Vagina (tissue), 2 donors: ENCODE data around the gene WFDC8. TPM values are rescaled to one million over a fixed set of nuclear protein-coding genes. Genes with fewer than 3 reads are reported as not detected.
A peak's percentile ranks its signal among the peaks of the same experiment; 100 is the strongest.

Source experiments
- DNase-seq, 2 donors: peaks; one replicate each; pipeline ENCODE4 v3.0.0-alpha.2; 2017; ENCODE audit errors: extremely low spot score in 2 of 2
- H3K27ac ChIP-seq: fragments of 200-600 bp; sonication (generic); one replicate; pipeline ENCODE4 v1.5.1; 2019
- H3K27me3 ChIP-seq: fragments of 200-600 bp; sonication (generic); one replicate; pipeline ENCODE4 v1.5.1; 2019
- H3K36me3 ChIP-seq, 2 donors: fragments of 200-600 bp; sonication (generic); one replicate each; pipeline ENCODE4 v1.5.1; 2017 to 2019
- H3K4me1 ChIP-seq: fragments of 200-600 bp; sonication (generic); one replicate; pipeline ENCODE4 v1.5.1; 2019
- H3K4me3 ChIP-seq, 2 donors: fragments of 200-600 bp; sonication (generic); 1 replicate in 1 of 2; 2 replicates in 1 of 2; pipeline ENCODE4 v1.5.1; 2016 to 2019
- H3K9me3 ChIP-seq: fragments of 200-600 bp; sonication (generic); one replicate; pipeline ENCODE4 v1.5.1; 2019
- POLR2A ChIP-seq, 2 donors: fragments of 450-650 bp; IDR thresholded peaks; one replicate each; pipeline ENCODE4 v1.6.1; 2017; ENCODE audit warnings: antibody characterized with exemption in 2 of 2, mild to moderate bottlenecking in 2 of 2, moderate library complexity in 2 of 2
- POLR2AphosphoS5 ChIP-seq, 2 donors: sonication (generic); formaldehyde crosslinking; IDR thresholded peaks; one replicate each; pipeline ENCODE4 v1.9.0; 2017; ENCODE audit warnings: antibody characterized with exemption in 2 of 2, mild to moderate bottlenecking in 2 of 2, low read depth in 1 of 2; ENCODE audit not compliant: insufficient read depth in 1 of 2
- intact Hi-C: fragments of 100-400 bp; cut with DNase I; formaldehyde crosslinking; loops from one replicate; pipeline ENCODE4 v1.15.1; 2023
- total RNA-seq: library from RNA; depleted of rRNA; stranded (reverse); fragments of >200 nt; gene quantifications from one replicate; pipeline ENCODE4 v1.2.3, GENCODE V29; 2016
- TF ChIP-seq, protein P1 (sequence below), 3 experiments: fragments of 450-650 bp in 2 of 3; fragments of 200-600 bp in 1 of 3; sonication (generic) in 1 of 3; IDR thresholded peaks; one replicate each; pipeline ENCODE4 v1.5.1; 2017 to 2019; ENCODE audit warnings: antibody characterized with exemption in 3 of 3, mild to moderate bottlenecking in 2 of 3, moderate library complexity in 2 of 3

Gene WFDC8
- total RNA-seq, 1 donor from 2014 or later, result not detected

- peak in 1 of 2 donors; percentile 16 for DNase-seq
- H3K36me3 ChIP-seq, result no peaks in the 10 kb centered on the region
- no peaks in the 10 kb centered on the region for H3K27me3 ChIP-seq
- TF ChIP-seq POLR2A (IDR thresholded peaks at IDR 0.05), result no peak
- TF ChIP-seq, protein P1, sequence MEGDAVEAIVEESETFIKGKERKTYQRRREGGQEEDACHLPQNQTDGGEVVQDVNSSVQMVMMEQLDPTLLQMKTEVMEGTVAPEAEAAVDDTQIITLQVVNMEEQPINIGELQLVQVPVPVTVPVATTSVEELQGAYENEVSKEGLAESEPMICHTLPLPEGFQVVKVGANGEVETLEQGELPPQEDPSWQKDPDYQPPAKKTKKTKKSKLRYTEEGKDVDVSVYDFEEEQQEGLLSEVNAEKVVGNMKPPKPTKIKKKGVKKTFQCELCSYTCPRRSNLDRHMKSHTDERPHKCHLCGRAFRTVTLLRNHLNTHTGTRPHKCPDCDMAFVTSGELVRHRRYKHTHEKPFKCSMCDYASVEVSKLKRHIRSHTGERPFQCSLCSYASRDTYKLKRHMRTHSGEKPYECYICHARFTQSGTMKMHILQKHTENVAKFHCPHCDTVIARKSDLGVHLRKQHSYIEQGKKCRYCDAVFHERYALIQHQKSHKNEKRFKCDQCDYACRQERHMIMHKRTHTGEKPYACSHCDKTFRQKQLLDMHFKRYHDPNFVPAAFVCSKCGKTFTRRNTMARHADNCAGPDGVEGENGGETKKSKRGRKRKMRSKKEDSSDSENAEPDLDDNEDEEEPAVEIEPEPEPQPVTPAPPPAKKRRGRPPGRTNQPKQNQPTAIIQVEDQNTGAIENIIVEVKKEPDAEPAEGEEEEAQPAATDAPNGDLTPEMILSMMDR (IDR thresholded peaks at IDR 0.05), result no peak
- TF ChIP-seq POLR2AphosphoS5 (IDR thresholded peaks at IDR 0.05; ENCODE audit: insufficient read depth in 1 of 2, low read depth in 1 of 2), result no peak
- no peaks in the 10 kb centered on the region for H3K9me3 ChIP-seq
- peaks cover 5% of the 10 kb centered on the region for H3K4me1 ChIP-seq
- intact Hi-C loops, result no loop called here
- no peak within 1 kb of the TSS for H3K27ac ChIP-seq
- no peak within 1 kb of the TSS for H3K4me3 ChIP-seq
Measured at GRCh38 chr20:45515147-45515913, 63.8 kb downstream of the WFDC8 start, which contains the start of gene SPINT3. TSS of gene SPINT3 (minus strand) at chr20:45515622. CDS start at chr20:45515608, 14 bp downstream.

DNA sequence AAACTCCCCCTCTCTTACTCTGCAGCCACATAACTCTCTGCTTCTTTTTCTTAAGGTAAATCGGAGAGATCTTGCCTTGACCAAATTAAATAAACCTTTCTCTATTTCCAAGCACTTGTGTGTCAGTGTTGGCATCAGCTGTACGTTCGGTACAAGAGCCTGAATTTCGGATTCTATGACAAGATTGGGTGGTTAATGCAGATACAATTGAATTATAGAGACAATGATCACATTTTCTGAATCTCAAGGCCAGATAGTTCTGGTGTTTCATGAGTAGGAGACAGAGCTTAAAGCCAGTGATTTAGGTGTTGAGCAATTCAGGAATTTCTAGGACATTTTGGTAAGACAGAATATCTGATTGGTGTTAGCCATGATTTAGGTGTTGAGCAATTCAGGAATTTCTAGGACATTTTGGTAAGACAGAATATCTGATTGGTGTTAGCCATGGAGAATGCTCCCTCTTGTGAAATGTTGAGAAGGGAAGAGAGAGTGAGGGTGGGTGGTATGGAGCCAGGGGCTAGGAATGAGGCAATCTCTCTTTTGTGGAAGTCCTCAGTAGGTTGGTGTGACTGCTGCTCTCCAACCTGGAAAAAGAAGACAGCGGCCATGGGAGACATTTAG, 68.7 kb downstream of the WFDC8 start:
- intact Hi-C loops, result no loop called here

GRCh38 chr20:45509091-45509490, 70.0 kb downstream of the WFDC8 start:
- Histone ChIP-seq H3K4me1 (no peaks in the 10 kb centered on the region), H3K27ac (no peak overlapping the region), H3K27me3 (no peaks in the 10 kb centered on the region), H3K9me3 (no peaks in the 10 kb centered on the region), H3K36me3 (no peaks in the 10 kb centered on the region), H3K4me3 (no peak overlapping the region)
- DNase-seq, result no peak
- TF ChIP-seq POLR2A (IDR thresholded peaks at IDR 0.05) (no peak), POLR2AphosphoS5 (IDR thresholded peaks at IDR 0.05; ENCODE audit: insufficient read depth in 1 of 2, low read depth in 1 of 2) (no peak)
- TF ChIP-seq, protein P1 (IDR thresholded peaks at IDR 0.05), result no peak
- intact Hi-C loops, result no loop called here

More for the DNA sequence above, 68.7 kb downstream of the WFDC8 start:
- TF ChIP-seq POLR2AphosphoS5 (IDR thresholded peaks at IDR 0.05; ENCODE audit: insufficient read depth in 1 of 2, low read depth in 1 of 2), result no peak
- TF ChIP-seq POLR2A (IDR thresholded peaks at IDR 0.05), result no peak
- TF ChIP-seq, protein P1 (IDR thresholded peaks at IDR 0.05), result no peak
- Histone ChIP-seq H3K9me3 (no peaks in the 10 kb centered on the region), H3K36me3 (no peaks in the 10 kb centered on the region), H3K4me1 (no peaks in the 10 kb centered on the region), H3K27me3 (no peaks in the 10 kb centered on the region), H3K4me3 (no peak overlapping the region), H3K27ac (no peak overlapping the region)
- no peak for DNase-seq

GRCh38 chr20:45508068-45508886, 70.8 kb downstream of the WFDC8 start:
- H3K27me3 ChIP-seq, result no peaks in the 10 kb centered on the region

More at GRCh38 chr20:45508068-45508886, 70.8 kb downstream of the WFDC8 start:
- H3K4me3 ChIP-seq, result no peak overlapping the region
- intact Hi-C loops, result no loop called here
- no peaks in the 10 kb centered on the region for H3K9me3 ChIP-seq
- H3K36me3 ChIP-seq, result no peaks in the 10 kb centered on the region
- H3K4me1 ChIP-seq, result no peaks in the 10 kb centered on the region
- no peak overlapping the region for H3K27ac ChIP-seq
- peak in 1 of 2 donors; percentile 54 for DNase-seq
- TF ChIP-seq POLR2AphosphoS5 (IDR thresholded peaks at IDR 0.05; ENCODE audit: insufficient read depth in 1 of 2, low read depth in 1 of 2) (no peak), POLR2A (IDR thresholded peaks at IDR 0.05) (no peak)
- TF ChIP-seq, protein P1 (IDR thresholded peaks at IDR 0.05), result no peak
